OCI-LY7 (cell line): ENCODE data around the gene P3H2.

Experiments used
- EZH2phosphoT487 ChIP-seq: fragments of 200-600 bp; sonication (generic); IDR thresholded peaks from 2 replicates; pipeline ENCODE4 v1.6.1; 2018; ENCODE audit warnings: low read depth, borderline replicate concordance, mild to moderate bottlenecking, mixed run types, antibody characterized with exemption, low read length, moderate library complexity, mixed read lengths
- TF ChIP-seq, protein P1 (sequence below): fragments of 200-600 bp; sonication (generic); conservative IDR thresholded peaks from 2 replicates; pipeline ENCODE4 v1.5.1; 2014; ENCODE audit warnings: mild to moderate bottlenecking, antibody characterized with exemption, low read length, moderate library complexity, mixed read lengths

DNA sequence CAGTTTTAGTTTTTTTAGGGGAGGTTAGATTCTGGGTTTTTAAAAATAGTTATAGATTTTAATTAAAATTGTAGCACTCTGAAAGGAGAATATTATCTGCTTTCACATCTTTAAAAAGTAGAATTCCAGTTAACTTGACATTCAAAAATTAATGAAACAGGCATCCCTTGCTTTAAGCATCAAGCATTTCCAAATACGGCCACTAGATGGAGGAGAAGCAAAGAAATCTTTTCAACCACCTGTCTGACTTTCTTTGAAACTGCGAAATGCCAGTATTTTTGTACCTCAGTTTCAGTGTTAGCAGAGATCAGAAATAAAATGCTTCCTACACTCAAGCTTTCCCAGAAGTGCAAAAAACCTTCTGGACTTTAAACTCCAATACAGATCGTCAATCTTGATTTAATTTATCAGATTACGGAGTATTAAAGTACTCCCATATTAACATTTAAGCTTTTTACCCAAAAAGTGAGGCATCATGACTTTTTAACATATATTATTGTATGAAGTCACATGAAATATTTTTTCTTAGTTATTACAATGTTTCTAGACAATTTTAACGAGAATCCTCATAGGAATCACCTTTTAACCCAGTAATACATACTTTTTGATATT, 153.3 kb downstream of the P3H2 start:
- TF ChIP-seq, protein P1, sequence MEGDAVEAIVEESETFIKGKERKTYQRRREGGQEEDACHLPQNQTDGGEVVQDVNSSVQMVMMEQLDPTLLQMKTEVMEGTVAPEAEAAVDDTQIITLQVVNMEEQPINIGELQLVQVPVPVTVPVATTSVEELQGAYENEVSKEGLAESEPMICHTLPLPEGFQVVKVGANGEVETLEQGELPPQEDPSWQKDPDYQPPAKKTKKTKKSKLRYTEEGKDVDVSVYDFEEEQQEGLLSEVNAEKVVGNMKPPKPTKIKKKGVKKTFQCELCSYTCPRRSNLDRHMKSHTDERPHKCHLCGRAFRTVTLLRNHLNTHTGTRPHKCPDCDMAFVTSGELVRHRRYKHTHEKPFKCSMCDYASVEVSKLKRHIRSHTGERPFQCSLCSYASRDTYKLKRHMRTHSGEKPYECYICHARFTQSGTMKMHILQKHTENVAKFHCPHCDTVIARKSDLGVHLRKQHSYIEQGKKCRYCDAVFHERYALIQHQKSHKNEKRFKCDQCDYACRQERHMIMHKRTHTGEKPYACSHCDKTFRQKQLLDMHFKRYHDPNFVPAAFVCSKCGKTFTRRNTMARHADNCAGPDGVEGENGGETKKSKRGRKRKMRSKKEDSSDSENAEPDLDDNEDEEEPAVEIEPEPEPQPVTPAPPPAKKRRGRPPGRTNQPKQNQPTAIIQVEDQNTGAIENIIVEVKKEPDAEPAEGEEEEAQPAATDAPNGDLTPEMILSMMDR = peak; percentile 88
- TF ChIP-seq EZH2phosphoT487 = no peak
